Muscle layer of duodenum (tissue), 2 donors: Measurements from ENCODE around the gene PLXNB3.

Experiments
- H3K27ac ChIP-seq: one replicate; pipeline ENCODE4 v1.7.0; 2013; ENCODE audit warnings: mild to moderate bottlenecking, low read length
- H3K27me3 ChIP-seq: one replicate; pipeline ENCODE4 v1.7.0; 2013; ENCODE audit warnings: low read depth, mild to moderate bottlenecking, control low read depth, low read length
- H3K36me3 ChIP-seq, 2 donors: one replicate each; pipeline ENCODE4 v1.7.0; 2013; ENCODE audit warnings: low read length in 2 of 2, control low read depth in 1 of 2, mild to moderate bottlenecking in 1 of 2; ENCODE audit not compliant: insufficient read depth in 2 of 2, control insufficient read depth in 1 of 2
- H3K4me1 ChIP-seq, 2 donors: one replicate each; pipeline ENCODE4 v1.7.0; 2013; ENCODE audit warnings: low read length in 2 of 2, mild to moderate bottlenecking in 2 of 2, control low read depth in 1 of 2, moderate library complexity in 1 of 2; ENCODE audit not compliant: insufficient read depth in 2 of 2, control insufficient read depth in 1 of 2
- H3K4me3 ChIP-seq, 2 donors: one replicate each; pipeline ENCODE4 v1.7.0; 2013; ENCODE audit warnings: low read length in 2 of 2, low read depth in 1 of 2, mild to moderate bottlenecking in 1 of 2
- H3K9me3 ChIP-seq, 2 donors: one replicate each; pipeline ENCODE4 v1.7.0; 2013; ENCODE audit warnings: low read length in 2 of 2, control low read depth in 1 of 2, mild to moderate bottlenecking in 1 of 2; ENCODE audit not compliant: control insufficient read depth in 1 of 2
- donor health status: healthy.

The PLXNB3 gene

GRCh38 chrX:153801669-153802068 is 37.6 kb downstream of the PLXNB3 start:
- no peak overlapping the region for H3K27ac ChIP-seq
- no peaks in the 10 kb centered on the region for H3K4me1 ChIP-seq
- no peaks in the 10 kb centered on the region for H3K9me3 ChIP-seq
- peaks cover 0 to 9% of the 10 kb centered on the region in 2 donors for H3K36me3 ChIP-seq
- H3K27me3 ChIP-seq: no peaks in the 10 kb centered on the region
- no peak overlapping the region for H3K4me3 ChIP-seq

GRCh38 chrX:153802513-153803045 is 38.5 kb downstream of the PLXNB3 start:
- Histone ChIP-seq H3K27me3 (no peaks in the 10 kb centered on the region), H3K9me3 (no peaks in the 10 kb centered on the region), H3K4me1 (no peaks in the 10 kb centered on the region), H3K27ac (no peak overlapping the region), H3K4me3 (no peak overlapping the region), H3K36me3 (peaks cover 0 to under 1% of the 10 kb centered on the region in 2 donors)

DNA sequence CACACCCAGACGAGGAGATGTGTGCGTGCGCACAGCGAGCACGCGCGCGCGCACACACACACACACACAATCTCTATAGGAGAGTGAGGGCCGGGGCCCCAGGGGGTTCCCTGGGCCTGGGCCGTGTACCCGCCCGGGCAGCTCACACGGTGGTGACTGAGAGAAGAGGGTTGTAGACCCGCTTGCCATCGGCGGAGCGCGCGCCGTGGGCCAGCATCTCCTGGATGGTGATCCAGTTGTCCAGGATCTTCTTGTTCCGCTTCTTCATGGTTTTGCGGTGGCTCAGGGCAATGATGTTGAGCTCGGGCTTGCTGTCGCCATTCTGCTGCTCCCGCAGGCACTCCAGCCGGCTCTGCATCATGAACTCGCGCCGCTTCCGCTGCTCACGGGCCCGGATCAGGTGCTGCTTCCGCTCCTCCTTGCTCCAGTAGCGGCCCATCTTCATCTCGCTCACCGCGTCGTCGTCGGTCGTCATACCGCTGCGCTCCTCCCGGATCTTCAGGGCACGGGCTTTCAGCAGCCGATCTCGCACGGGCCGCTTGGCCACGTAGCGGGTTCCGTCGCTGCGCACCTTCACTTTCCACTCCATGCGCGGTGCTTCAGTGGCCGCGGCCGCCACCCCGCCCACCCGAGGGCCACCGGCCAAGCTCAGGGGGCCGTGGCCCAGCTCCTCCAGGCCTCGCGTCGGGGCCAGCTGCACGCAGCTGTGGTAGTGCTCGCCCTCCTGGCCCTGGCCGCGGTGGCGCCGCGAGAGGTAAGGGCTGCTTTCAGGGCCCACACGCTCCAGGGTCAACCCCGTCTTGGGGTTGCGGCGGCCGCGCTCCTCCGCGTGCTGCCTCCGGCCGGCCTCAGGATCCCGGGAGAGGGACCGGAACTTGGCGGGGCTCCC is 39.4 kb downstream of the PLXNB3 start:
- H3K36me3 ChIP-seq: no peaks in the 10 kb centered on the region

GRCh38 chrX:153804100-153804595 is 40.1 kb downstream of the PLXNB3 start:
- Histone ChIP-seq H3K36me3 (no peaks in the 10 kb centered on the region), H3K9me3 (no peaks in the 10 kb centered on the region), H3K27ac (no peak overlapping the region), H3K4me3 (no peak overlapping the region), H3K27me3 (no peaks in the 10 kb centered on the region), H3K4me1 (no peaks in the 10 kb centered on the region)

More for the DNA sequence above, 39.4 kb downstream of the PLXNB3 start:
- H3K27me3 ChIP-seq: no peaks in the 10 kb centered on the region
- H3K9me3 ChIP-seq: no peaks in the 10 kb centered on the region
- H3K27ac ChIP-seq: no peak overlapping the region
- no peak overlapping the region for H3K4me3 ChIP-seq
- H3K4me1 ChIP-seq: no peaks in the 10 kb centered on the region

DNA sequence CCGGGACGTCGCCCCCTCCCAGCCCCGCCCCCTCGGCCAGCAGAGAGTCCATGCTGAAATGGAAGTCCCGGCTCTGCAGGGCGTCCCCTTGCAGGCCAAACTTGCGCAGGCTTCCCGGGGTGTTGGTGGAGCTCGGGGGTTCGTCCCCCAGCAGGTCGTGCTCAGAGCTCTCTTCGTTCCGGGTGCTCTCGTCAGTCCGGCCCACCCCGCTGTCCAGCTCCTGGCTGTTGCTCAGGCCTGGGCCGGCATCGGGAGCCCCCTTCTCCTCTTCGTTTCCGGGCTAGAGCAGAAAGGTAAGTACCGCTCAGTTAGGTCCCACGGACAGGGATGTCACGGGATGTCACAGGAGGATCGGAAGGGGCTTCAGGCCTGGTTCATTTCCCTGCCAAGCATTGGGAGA is 40.6 kb downstream of the PLXNB3 start:
- no peaks in the 10 kb centered on the region for H3K4me1 ChIP-seq
- H3K27ac ChIP-seq: no peak overlapping the region
- H3K36me3 ChIP-seq: no peaks in the 10 kb centered on the region
- no peaks in the 10 kb centered on the region for H3K9me3 ChIP-seq
- H3K27me3 ChIP-seq: no peaks in the 10 kb centered on the region
- H3K4me3 ChIP-seq: no peak overlapping the region

DNA sequence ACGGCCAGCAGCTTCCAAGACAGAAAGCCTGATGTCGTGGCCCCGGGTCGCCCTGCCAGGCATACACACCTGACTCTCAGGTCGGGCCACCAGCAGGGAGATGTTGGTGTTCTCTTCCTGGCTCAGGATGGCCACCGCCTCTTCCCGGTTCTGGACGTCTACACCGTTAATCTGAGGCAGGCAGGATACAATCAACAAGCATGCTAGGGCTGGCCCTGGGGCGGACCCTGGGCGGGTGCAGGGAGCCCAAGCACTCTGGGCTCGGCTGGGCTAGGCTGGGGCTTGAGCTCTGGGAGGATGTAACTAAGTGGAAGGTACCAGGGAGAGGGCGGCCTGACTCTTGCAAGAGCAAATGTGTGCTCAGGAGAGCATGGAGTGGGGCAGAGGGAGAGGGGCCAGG is 41.4 kb downstream of the PLXNB3 start:
- no peaks in the 10 kb centered on the region for H3K9me3 ChIP-seq
- no peaks in the 10 kb centered on the region for H3K27me3 ChIP-seq
- no peak overlapping the region for H3K27ac ChIP-seq
- no peak overlapping the region for H3K4me3 ChIP-seq
- no peaks in the 10 kb centered on the region for H3K36me3 ChIP-seq
- no peaks in the 10 kb centered on the region for H3K4me1 ChIP-seq

GRCh38 chrX:153806999-153807575 is 43.0 kb downstream of the PLXNB3 start:
- no peaks in the 10 kb centered on the region for H3K36me3 ChIP-seq

DNA sequence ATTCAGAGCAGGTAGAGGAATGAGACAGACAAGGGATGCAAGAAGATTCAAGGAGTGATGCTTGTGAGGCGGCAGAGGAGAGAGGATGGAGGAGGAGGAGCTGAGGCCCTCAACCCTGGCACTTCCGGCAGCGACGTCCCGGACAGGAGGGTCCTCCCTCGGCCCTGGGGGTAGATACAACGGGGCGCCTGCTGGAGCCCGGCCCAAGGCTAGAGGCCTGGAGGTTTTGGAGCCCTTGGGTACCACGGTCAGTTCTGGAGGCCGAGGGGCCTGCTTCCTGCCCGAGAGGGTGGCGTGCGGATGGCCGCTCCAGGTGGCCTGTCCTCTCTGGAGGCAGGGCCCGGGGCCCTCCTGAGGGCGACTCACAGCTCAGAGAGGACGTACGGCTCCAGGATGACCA is 43.9 kb downstream of the PLXNB3 start:
- Histone ChIP-seq H3K27me3 (no peaks in the 10 kb centered on the region), H3K9me3 (no peaks in the 10 kb centered on the region), H3K4me1 (no peaks in the 10 kb centered on the region), H3K27ac (no peak overlapping the region), H3K4me3 (no peak overlapping the region), H3K36me3 (no peaks in the 10 kb centered on the region)

More at GRCh38 chrX:153806999-153807575, 43.0 kb downstream of the PLXNB3 start:
- H3K4me3 ChIP-seq: no peak overlapping the region
- no peaks in the 10 kb centered on the region for H3K9me3 ChIP-seq
- H3K4me1 ChIP-seq: no peaks in the 10 kb centered on the region
- no peaks in the 10 kb centered on the region for H3K27me3 ChIP-seq
- no peak overlapping the region for H3K27ac ChIP-seq

GRCh38 chrX:153812220-153812619 is 48.2 kb downstream of the PLXNB3 start:
- H3K27ac ChIP-seq: no peak overlapping the region
- H3K36me3 ChIP-seq: no peaks in the 10 kb centered on the region
- H3K4me3 ChIP-seq: no peak overlapping the region
- no peaks in the 10 kb centered on the region for H3K27me3 ChIP-seq
- H3K9me3 ChIP-seq: no peaks in the 10 kb centered on the region
- no peaks in the 10 kb centered on the region for H3K4me1 ChIP-seq

GRCh38 chrX:153813161-153813560 is 49.1 kb downstream of the PLXNB3 start:
- Histone ChIP-seq H3K4me1 (no peaks in the 10 kb centered on the region), H3K27ac (no peak overlapping the region), H3K36me3 (no peaks in the 10 kb centered on the region), H3K9me3 (no peaks in the 10 kb centered on the region), H3K27me3 (no peaks in the 10 kb centered on the region), H3K4me3 (no peak overlapping the region)

GRCh38 chrX:153814591-153815315 is 50.7 kb downstream of the PLXNB3 start:
- Histone ChIP-seq H3K27me3 (no peaks in the 10 kb centered on the region), H3K4me1 (no peaks in the 10 kb centered on the region), H3K9me3 (no peaks in the 10 kb centered on the region), H3K27ac (no peak overlapping the region), H3K36me3 (no peaks in the 10 kb centered on the region), H3K4me3 (no peak overlapping the region)
